Measurements from ENCODE around the gene FBXO3.
"Not testable (repeated sequence)": the region's sequence is repeated elsewhere in the genome, so short reads cannot be mapped to it uniquely, and the experiment has no call there.

Gene FBXO3

DNA sequence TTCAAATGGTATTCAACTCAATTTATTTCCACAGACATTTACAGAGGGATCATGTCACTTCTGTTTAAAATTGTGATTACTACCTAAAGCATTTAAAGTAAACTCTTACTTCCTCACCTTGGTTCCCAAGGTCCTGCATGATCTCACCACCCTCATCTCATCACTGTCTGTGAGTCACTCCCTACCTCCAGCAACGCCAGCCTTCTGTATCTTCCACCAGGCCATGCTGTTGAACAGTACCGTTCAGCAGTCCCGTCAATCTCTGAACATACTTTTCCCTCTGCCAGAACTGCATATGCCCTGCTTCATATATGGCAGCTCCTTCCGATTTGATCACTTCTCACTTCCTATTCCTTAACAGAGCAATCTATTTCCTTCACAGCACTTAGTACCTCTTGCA is 2.0 kb downstream of the FBXO3 start:
- DNase-seq: peak; percentile 16

DNA sequence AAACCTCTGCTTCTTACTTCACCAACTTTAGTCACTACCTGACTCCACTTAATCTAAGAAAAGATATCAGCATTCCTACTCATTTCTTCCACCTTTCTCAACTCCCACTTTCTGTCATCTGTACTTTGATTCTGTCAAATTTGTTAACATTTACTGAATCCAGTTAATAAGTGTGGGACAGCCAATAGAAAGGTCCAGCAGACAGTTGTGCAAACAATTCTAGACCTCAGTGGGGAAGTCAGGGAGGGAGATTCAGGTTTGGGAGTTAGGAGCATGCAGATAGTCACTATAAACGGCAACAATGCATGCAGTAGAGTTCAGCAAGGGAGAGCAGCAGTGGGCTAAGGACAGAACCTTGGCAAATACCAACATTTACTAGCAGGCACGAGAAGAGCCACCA is 4.1 kb downstream of the FBXO3 start:
- no peak for DNase-seq

DNA sequence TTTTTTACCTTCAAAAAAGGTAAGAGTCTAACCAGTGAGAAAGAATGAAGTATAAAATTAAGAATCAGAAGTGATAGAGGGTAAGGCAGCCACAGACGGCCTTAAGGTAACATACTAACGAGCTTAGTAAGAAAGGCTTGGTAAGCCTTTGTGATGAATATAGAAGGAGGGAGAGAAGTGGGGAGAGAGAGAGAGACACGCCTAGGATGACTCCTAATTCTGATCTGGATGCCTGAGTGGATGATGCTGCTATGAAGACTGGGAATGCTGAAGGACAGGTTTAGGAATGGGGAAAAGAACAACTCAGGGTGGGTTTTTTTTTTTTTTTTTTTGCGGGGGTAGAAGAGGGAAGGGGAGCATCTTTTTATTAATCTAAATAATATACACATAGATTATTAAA is 4.8 kb downstream of the FBXO3 start:
- no peak for DNase-seq

DNA sequence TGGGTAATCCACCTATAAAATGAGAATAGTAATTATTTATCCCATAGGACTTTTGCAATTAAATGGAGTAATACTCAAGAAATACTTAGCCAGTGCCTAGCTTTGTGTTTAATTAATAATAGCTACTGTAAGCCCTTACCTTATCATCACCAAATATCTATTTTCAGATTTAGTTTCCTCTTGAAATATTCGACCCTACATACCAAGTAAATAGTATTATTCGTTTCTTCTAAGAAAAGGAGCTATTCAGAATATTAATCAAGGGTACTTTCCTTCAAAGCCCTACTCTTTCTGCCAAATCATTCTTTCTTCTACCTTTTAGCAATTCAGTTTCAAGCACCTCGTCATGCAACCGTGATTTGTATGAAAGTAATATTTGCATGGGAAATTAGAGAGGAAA is 6.7 kb downstream of the FBXO3 start:
- DNase-seq: no peak

DNA sequence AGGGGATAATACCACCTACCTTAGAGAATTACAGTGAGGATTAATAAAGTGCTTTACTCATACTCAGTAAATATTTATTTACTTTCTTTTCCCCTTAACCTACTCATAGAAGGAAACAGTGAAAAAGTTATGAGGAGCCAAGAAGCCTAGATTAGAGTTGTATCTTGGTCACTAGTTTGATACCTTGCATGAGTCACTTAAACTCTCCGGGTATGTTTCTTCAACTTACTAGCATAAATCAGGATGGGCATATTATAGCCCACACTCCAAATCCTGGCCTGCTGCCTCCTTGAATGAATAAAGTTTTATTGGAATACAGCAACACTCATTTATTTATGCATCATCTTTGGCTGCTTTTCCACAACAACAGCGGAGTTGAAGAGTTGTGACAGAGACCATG is 8.2 kb downstream of the FBXO3 start:
- no peak for DNase-seq

DNA sequence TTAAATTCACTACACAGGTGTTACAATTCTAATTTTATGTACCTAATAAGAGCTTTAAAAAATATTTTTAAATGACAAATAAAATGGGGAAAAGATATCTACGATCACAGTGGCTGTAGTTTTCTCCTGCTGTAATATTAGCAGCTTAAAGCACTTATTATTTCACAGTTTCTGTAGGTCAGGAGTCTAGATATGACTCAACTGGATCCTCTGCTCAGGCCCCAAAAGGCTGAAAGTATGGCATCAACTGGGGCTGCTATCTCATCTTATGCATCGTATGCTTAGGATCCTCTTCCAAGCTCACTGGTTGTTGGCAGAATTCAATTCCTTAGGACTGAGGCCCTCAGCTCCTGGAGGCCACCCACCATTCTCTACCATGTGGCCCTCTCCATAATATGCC is 12.8 kb downstream of the FBXO3 start:
- no peak for DNase-seq

DNA sequence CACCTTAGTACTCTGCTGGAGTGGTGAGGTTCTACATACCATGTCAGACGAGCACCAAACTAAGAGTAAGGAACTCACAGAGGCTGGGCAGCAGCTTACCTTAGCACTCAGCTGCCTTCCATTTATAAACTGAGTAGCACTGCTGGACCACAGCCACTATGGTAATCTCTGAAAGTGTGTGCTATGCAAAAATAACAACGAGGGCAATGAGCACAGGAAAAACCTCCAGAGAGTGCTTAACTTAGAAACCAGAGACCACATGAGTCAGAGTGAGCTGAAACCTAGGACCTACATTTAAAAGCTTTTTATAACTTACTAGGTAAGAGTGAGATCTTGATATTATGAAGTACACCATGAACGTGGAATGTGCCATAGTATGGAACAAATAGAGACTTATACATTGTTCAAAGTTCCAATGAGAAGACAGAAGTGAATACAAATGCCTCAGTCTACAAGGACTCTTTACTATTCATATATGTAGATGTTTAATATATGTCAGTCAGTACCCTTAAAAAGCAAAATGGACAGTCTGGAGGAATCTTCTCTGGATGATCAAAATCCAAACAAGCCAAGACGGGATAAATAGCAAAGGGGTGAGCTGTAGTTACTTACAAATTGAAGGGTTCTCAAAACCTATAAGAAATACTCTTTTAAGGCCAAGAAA is 20.9 kb downstream of the FBXO3 start:
- no peak for DNase-seq

DNA sequence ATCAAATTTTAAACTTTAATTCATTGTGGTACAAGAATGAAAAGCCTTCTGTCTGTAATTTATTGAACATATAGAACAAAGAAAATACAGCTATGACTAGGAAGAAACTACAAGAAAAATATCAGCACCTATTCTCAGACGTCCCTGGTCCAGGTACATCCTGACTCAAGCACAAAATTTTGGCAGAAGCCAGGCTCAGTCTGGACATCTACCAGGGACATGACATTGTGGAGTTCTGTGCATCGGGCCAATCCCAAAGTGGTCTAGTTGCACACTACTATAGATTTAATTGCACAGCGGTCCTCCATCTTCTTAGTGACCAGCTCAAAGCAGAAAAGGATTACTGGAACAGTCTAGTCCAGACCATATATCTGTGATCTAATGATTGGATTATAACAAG is 22.4 kb downstream of the FBXO3 start:
- DNase-seq: no peak

DNA sequence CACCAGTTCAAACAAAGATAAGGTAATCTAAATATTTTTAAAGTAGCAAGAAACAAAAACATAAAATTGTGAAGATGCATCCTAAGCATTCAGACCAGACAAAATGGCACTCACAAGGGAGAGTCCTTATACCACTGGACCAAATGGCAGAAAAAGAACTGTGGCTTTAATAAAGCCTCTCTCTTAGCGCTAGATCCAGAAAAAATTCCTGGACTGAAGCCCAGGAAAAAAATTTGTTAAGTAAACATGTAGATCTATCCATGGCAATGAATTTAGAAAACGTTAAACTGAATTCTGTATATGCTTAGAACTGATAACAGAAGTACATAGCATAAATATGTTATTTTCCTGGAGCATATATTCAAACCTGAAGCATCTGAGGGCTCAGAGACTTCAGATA is 26.3 kb downstream of the FBXO3 start:
- DNase-seq: no peak

DNA sequence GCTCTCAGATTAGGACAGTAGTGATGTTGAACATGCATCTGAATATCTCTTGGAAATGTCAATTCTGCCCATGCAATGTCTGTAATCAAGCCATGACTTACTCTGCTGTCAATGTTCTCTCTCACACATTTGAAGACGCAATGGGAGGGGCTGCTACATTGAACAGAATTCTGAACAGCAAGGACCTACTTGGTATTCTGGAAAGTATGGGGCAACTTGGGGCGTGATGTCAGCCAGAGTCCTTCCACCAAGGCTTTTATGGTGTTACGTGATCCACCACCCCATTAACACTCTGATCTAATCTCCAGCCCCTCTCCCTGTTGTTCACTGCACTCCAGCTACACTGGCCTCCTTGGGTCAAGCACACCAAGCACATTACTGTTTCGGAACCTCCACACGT is 31.0 kb downstream of the FBXO3 start:
- no peak for DNase-seq

DNA sequence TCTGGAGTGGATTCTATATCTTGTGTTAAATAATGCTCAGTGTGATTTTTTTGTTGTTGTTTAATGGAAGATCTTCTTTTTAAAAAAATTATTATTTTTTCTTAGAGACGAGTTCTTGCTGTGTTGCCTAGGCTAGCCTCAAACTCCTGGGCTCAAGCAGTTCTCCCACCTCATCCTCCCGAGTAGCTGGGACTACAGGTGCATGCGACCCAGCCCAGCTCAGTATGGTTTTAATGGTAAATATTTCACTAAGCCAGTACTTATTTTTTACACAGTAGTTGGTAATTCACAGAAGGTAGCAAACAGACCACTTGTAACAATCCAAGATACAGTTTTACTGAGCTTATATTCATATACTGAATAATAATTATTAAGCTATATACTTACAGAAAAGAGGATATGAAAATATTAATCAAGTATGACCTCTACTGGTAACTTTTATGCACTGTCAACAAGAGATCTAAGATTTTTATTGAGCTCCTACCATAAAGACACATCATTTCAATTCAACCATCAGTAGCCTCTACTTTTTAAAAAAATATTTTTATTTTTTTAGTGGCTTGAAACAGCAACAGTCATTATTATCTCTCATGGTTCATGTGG is 32.0 kb downstream of the FBXO3 start:
- no peak for DNase-seq

DNA sequence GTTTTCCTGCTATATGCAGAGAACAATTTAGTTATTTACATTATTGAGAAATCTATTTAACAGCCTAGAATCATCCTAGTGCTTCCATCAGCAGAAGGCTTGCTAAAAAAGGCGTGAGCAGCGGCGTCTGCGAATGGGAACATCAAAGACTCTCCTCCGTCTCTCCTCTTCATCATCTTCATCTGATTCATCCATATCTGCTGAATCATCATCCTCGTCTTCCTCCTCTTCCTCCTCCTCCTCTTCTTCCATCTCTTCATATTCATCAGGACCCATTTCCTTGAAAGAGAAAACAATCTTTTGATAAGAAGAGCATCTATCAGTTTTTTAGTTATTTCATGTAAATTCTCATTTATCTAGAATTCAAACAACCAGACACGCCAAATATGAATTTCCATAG is 32.5 kb downstream of the FBXO3 start:
- DNase-seq: no peak

DNA sequence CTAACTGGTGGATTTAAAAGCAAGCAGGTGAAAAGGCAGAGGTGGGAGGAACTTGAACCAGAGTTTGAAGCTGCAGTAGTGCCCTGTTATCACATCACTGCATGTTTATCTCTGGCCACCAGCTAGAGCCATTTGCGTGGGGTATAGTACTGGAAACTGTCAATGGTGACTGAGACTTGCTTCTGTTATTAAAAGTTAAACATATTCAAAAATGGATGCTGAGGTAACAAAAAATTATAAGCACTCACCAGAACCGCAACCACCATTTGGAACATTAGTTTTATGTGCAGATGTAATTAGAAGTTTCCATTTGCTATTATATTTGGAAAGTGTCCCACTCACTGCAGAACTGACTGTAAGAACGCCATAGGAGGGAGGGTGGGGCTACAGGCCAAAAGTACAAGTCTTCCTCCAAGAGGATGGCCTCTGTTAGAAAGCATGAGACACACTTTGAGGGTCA is 36.9 kb downstream of the FBXO3 start:
- DNase-seq: no peak

DNA sequence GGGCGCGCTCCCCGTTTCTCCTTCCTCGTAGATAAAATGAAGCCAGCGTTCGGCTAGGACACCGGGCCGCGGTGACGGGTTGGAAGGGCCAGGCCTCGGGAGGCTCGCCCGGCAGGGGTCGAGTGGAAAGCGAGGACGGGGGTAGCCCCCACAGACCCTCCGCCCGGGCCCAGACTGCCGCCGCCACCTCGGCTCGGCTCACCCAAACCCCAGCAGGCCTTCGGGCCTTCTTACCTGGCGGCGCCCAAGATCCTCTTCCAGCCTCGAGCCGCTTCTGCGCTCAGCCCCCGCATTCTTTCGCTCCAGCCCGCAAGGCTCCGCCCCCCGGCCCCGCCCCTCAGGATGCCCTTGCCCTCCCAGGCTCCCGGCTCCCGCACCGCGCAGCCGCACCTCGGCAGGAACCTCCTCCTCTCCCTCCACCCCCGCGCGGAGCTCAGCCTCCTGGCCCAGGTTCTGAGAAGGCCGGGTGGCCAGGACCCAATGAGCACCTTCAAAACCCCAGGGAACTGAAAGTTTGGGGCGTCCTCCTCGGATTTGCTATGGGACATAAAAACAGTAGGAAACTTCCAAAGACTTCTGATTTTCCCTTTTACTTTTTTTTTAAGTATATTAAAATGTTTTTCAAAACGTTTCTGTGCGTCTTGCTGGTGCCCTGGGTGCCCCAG is 38.0 kb downstream of the FBXO3 start, which contains the start of gene CD59:
CD59 (minus strand) TSS at position 276 of the 665 bp plus-strand sequence. CDS start 13,978 bp downstream, outside the sequence.
- peak; percentile 98 for DNase-seq

DNA sequence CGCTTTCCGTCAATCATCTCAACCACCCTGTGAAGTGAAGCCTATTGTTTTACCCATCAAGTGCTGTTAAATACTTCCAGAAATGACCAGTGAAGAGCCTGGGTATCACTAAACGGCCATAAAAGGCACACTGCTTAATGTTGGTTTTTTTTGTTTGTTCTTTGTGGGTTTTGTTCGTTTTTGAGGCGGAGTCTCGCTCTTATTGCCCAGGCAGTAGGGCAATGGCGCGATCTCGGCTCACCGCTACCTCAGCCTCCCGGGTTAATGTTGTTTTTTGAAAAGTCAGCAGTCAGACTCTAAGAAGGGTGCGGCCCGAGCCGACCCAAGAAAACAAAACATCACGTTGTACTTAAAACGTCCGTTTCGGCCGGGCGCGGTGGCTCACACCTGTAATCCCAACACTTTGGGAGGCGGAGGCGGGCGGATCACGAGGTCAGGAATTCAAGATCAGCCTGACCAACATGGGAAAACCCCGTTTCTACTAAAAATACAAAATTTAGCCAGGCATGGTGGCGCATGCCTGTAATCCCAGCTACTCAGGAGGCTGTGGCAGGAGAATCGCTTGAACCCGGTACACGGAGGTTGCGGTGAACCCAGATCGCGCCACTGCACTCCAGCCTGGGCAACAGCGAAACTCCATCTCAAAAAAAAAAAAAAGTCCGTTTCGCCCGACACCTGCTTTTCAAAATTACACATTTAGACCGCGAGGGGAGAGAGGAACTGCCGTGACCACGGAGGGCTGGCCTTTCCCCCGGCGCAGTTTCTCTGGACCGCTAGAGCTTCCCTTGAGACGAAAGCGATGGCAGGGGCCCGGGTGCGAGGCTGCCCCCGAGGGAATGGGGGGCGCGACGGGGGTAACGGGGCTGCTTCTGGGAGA is 38.8 kb downstream of the FBXO3 start:
- DNase-seq: peak; percentile 53

DNA sequence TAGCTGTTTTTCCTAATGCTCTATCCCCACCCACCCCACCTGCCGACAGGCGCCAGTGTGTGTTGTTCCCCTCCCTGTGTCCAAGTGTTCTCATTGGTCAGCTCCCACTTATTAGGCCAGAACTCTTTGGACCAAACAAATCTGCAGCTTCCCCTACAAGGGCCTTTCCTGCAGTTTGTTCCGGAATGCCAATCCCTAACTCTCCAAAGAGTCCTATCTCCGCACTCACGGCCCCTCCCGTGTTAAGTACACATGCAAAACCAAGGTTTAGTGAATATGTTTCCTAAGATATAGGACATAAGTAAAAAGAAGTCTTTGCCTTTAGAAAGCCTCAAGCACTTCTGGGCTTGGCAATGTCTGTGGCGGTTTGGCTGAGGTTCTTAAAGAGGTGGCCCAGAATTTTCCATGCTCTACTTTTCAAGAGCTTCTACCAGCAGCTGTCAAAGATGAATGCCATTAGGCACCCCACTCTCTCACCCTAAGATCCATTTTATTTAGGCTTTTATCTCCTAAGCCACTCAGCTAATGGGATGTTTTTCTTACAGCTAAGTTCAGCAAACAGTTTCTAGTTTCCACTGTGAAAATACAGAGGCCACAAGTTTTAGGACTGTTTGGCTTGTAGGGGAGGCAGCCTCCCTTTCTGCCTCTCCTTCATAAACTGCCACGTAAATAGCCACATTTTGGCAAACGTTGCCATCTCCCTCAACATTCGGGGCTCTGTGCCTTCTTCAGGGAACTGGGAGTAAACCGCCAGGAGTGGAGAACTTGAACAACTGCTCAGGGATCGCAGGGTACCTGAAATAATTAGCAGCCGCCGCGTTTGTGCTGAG is 39.7 kb downstream of the FBXO3 start:
- DNase-seq: no peak

DNA sequence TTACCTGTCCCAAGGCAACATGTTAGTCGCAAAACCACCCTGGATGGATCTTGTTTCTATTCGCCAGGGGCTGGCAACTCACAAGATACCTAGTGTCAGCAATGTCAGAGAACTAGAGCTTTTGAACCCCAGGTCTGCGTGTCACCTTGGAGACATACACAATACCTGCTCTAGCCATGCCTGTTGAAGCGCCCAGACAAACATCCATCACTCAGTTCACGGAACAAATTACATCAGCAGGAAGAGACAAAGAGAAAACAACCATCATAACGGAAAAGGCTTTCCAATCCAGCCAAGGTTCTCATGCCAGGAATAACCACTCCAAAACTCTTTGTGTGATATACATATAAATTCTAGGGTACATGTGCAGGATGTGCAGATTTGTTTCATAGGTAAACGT is 40.3 kb downstream of the FBXO3 start:
- no peak for DNase-seq

DNA sequence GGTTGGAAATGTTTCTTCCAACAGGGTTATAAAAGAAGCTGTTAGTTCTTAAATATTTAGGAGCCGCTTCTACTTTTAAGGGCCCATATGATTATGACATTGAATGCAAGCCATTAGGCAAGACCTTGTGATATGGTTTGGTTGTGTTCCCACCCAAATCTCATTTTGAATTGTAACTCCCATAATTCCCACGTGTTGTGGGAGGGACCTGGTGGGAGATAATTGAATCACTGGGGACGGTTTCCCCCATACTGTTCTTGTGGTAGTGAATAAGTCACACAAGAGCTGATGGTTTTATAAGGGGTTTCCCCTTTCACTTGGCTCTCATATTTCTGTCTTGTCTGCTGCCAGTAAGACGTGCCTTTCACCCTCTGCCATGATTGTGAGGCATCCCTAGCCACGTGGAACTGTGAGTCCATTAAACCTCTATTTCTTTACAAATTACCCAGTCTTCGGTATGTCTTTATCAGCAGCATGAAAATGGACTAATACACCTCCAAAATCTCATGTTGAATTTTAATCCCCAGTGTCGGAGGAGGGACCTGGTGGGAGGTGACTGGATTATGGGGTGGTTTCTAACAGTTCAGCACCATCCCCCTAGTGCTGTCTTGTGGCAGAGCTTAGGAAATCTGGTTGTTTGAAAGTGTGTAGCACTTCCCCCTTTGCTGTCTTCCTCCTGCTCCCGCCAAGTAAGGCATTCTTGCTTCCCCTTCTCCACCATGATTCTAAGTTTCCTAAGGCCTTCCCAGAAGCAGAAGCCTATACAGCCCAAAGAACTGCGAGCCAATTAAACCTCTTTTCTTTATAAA is 42.4 kb downstream of the FBXO3 start:
- no peak for DNase-seq

DNA sequence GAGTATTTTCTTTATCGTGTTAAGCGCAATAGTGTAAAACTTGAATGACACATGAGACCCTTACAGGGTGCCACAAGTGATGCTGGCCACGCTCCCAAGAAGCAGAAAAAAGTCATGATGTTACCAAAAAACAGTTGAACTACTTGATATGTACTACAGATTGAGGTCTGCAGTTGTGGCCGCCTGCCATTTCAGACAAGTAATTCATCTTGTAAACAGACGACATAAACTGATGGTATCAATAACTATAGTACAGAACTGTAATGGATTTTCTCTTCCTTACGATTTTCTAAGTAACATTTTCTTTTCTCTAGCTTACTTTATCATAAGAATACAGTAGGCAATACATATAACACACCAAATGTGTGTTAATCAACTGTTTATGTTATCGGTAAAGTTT is 43.6 kb downstream of the FBXO3 start:
- DNase-seq: no peak

DNA sequence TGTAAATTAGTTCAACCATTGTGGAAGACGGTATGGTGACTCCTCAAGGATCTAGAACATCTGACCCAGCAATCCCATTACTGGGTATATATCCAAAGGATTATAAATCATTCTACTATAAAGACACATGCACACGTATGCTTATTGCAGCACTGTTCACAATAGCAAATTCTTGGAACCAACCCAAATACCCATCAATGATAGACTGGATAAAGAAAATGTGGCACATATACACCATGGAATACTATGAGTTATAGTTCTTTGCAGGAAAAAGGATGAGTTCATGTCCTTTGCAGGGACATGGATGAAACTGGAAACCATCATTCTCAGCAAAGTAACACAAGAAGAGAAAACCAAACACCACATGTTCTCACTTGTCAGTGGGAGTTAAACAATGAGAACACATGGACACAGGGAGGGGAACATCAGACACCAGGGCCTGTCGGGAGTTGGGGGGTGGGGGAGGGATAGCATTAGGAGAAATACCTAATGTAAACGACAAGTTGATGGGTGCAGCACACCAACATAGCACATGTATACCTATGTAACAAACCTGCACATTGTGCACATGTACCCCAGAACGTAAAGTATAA is 45.2 kb downstream of the FBXO3 start:
- not testable (repeated sequence) for DNase-seq

DNA sequence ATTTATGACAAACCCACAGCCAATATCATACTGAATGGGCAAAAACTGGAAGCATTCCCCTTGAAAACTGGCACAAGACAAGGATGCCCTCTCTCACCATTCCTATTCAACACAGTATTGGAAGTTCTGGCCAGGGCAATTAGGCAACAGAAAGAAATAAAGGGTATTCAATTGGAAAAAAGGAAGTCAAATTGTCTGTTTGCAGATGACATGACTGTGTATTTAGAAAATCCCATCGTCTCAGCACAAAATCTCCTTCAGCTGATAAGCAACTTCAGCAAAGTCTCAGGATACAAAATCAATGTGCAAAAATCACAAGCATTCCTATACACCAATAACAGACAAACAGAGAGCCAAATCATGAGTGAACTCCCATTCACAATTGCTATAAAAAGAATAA is 46.8 kb downstream of the FBXO3 start:
- DNase-seq: not testable (repeated sequence)

Measured in CD4-positive, alpha-beta T cell treated with Interleukin-6 for 4 hours (primary cell).